B cell (primary cell): ENCODE data around the gene CSNK1G3. TPM values are rescaled to one million over a fixed set of nuclear protein-coding genes. Genes with fewer than 3 reads are reported as not detected.

Experiments
- ATAC-seq: fragments of 200-7000 bp; cut with Tn5 transposase; one replicate; pipeline ENCODE4 v1.10.0; 2021; ENCODE audit warnings: low read depth, mild to moderate bottlenecking, moderate number of reproducible peaks, moderate library complexity
- CTCF ChIA-PET: fragments of 350-600 bp; sonication (Branson Sonifier 250); formaldehyde crosslinking; loops from one replicate; lab custom pipeline; 2021; ENCODE audit warnings: antibody characterized with exemption, inconsistent platforms; lab: Charles Lee
- POLR2A ChIA-PET: fragments of 350-600 bp; sonication (Branson Sonifier 250); formaldehyde crosslinking; loops from one replicate; lab custom pipeline; 2021; ENCODE audit warnings: antibody characterized with exemption; lab: Charles Lee
- DNase-seq: peaks from one replicate; pipeline ENCODE4 v3.0.0; 2013
- H2AFZ ChIP-seq: 2 replicates; pipeline ENCODE4 v1.6.1; 2012; ENCODE audit warnings: mild to moderate bottlenecking, low read depth, low read length; ENCODE audit not compliant: insufficient read depth, poor library complexity, severe bottlenecking
- H3K27ac ChIP-seq, 2 donors: 1 replicate in 1 of 2; 2 replicates in 1 of 2; pipeline ENCODE4 v1.5.1; 2012 to 2013; ENCODE audit warnings: low read length in 2 of 2, mild to moderate bottlenecking in 2 of 2, moderate library complexity in 1 of 2
- H3K27me3 ChIP-seq, 4 experiments: fragments of 200-600 bp in 1 of 4; sonication (generic) in 1 of 4; replicated peaks in 1 of 4; 1 replicate in 2 of 4; 2 replicates in 2 of 4; pipeline versions ENCODE4 v1.6.1 to v1.7.0; 2013 to 2016; ENCODE audit warnings: low read length in 3 of 4, mild to moderate bottlenecking in 2 of 4, mixed read lengths in 1 of 4, moderate library complexity in 1 of 4; ENCODE audit not compliant: insufficient read depth in 4 of 4, control insufficient read depth in 3 of 4; ENCODE audit errors: control extremely low read depth in 1 of 4
- H3K36me3 ChIP-seq, 2 experiments: replicated peaks in 1 of 2; 1 replicate in 1 of 2; 2 replicates in 1 of 2; pipeline versions ENCODE4 v1.6.1 to v1.7.1; 2013; ENCODE audit warnings: low read length in 1 of 2; ENCODE audit not compliant: insufficient read depth in 2 of 2, control insufficient read depth in 1 of 2; ENCODE audit errors: control extremely low read depth in 1 of 2, extremely low read depth in 1 of 2
- H3K4me1 ChIP-seq, 2 donors: fragments of 200-600 bp in 1 of 2; sonication (generic) in 1 of 2; 1 replicate in 1 of 2; 2 replicates in 1 of 2; pipeline versions ENCODE4 v1.5.1 to v1.6.1; 2013 to 2017; ENCODE audit warnings: low read length in 2 of 2; ENCODE audit not compliant: control insufficient read depth in 2 of 2, insufficient read depth in 2 of 2
- H3K4me2 ChIP-seq: replicated peaks from 2 replicates; pipeline ENCODE3; 2012; ENCODE audit warnings: mild to moderate bottlenecking, low read depth, low read length; ENCODE audit not compliant: poor library complexity, severe bottlenecking
- H3K4me3 ChIP-seq, 5 experiments: fragments of 200-600 bp in 1 of 5; sonication (generic) in 1 of 5; 1 replicate in 3 of 5; 2 replicates in 2 of 5; pipeline versions ENCODE4 v1.5.1 to v1.7.0; 2011 to 2016; ENCODE audit warnings: low read length in 4 of 5, mild to moderate bottlenecking in 4 of 5, low read depth in 2 of 5, control low read depth in 1 of 5, moderate library complexity in 1 of 5; ENCODE audit not compliant: insufficient read depth in 1 of 5; ENCODE audit errors: control extremely low read depth in 1 of 5, extremely low read depth in 1 of 5
- H3K79me2 ChIP-seq: fragments of 200-600 bp; sonication (generic); one replicate; pipeline ENCODE4 v1.6.0; 2016; ENCODE audit warnings: low read length; ENCODE audit not compliant: control insufficient read depth, insufficient read depth
- H3K9ac ChIP-seq: fragments of 200-600 bp; sonication (generic); 2 replicates; pipeline ENCODE4 v1.6.1; 2017; ENCODE audit warnings: mild to moderate bottlenecking, low read length, moderate library complexity
- H3K9me3 ChIP-seq, 3 donors: one replicate each; pipeline versions ENCODE4 v1.6.1 to v1.7.1; 2013; ENCODE audit warnings: low read length in 2 of 3; ENCODE audit not compliant: control insufficient read depth in 2 of 3, insufficient read depth in 1 of 3; ENCODE audit errors: control extremely low read depth in 1 of 3
- H4K20me1 ChIP-seq: 2 replicates; pipeline ENCODE4 v1.6.0; 2012; ENCODE audit warnings: mild to moderate bottlenecking, low read length; ENCODE audit not compliant: insufficient read depth, control insufficient read depth, poor library complexity, severe bottlenecking
- H3K27ac Mint-ChIP-seq: one replicate; pipeline ENCODE4 v1.8.0; 2021; ENCODE audit warnings: mixed read lengths
- H3K27me3 Mint-ChIP-seq: one replicate; pipeline ENCODE4 v1.8.0; 2021; ENCODE audit warnings: mixed read lengths
- H3K4me1 Mint-ChIP-seq: one replicate; pipeline ENCODE4 v1.8.0; 2021; ENCODE audit warnings: mixed read lengths
- H3K4me3 Mint-ChIP-seq: one replicate; pipeline ENCODE4 v1.8.0; 2021; ENCODE audit warnings: mixed read lengths
- H3K9me3 Mint-ChIP-seq: one replicate; pipeline ENCODE4 v1.8.0; 2022; ENCODE audit warnings: mixed read lengths; ENCODE audit not compliant: insufficient read depth
- EZH2 ChIP-seq: IDR thresholded peaks from 2 replicates; pipeline ENCODE4 v1.6.1; 2012; ENCODE audit warnings: borderline replicate concordance, low read depth, mild to moderate bottlenecking, moderate library complexity, low read length; ENCODE audit not compliant: insufficient read depth, poor library complexity, severe bottlenecking
- WGBS: methylation state at CpG from one replicate; pipeline ENCODE4 v1.1.5; 2013; ENCODE audit warnings: missing lambda C conversion rate; ENCODE audit not compliant: insufficient coverage; 5-methylcytosine and 5-hydroxymethylcytosine counted together
- intact Hi-C: fragments of 100-400 bp; cut with micrococcal nuclease; formaldehyde crosslinking; loops from one replicate; pipeline ENCODE4 v1.10.0; 2022
- polyA plus RNA-seq: library from polyadenylated mRNA; depleted of rRNA; stranded (reverse); fragments of >200 nt; gene quantifications from 2 replicates; pipeline ENCODE4 v1.2.3, GENCODE V29; 2012
- total RNA-seq, 2 donors: library from RNA; stranded (reverse); fragments of 120-200 nt in 1 of 2; gene quantifications; 1 replicate in 1 of 2; 2 replicates in 1 of 2; pipeline versions ENCODE4 v1.2.3 to v1.2.4, GENCODE V29; 2013 to 2022
- TF ChIP-seq, protein P1 (sequence below): fragments of 200-600 bp; IDR thresholded peaks from one replicate; pipeline ENCODE4 v1.8.0; 2022; ENCODE audit warnings: antibody characterized with exemption, mild to moderate bottlenecking

The CSNK1G3 gene
- total and polyA plus RNA-seq, 2 donors (not counting 1 experiment from before 2014, with no cell fraction given) = 20.8 to 140 TPM

DNA sequence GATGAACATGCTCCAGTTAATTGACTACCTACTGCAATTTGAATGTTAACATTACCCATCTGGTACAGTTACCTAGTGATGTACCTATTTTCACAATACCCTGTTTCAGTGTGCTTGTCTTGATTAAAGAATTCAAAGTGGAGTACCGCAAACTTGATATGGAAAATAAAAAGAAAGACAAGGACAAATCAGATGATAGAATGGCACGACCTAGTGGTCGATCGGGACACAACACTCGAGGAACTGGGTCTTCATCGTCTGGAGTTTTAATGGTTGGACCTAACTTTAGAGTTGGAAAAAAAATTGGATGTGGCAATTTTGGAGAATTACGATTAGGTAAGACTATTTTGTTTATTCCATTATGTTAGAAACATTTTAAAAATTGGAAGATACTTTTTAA is 33.5 kb downstream of the CSNK1G3 start:
- H3K4me1 ChIP-seq = peaks cover 43 to 66% of the 10 kb centered on the region in 2 donors
- Mint-ChIP-seq H3K27ac (no peak overlapping the region), H3K27me3 (no peaks in the 10 kb centered on the region), H3K4me3 (no peak overlapping the region), H3K4me1 (peaks cover 75% of the 10 kb centered on the region), H3K9me3 (no peaks in the 10 kb centered on the region)
- ChIA-PET CTCF (interaction anchor here (0.6 to 1.8 kb wide), 5 partner anchors 9 to 150 kb away, joined by 3 to 5 read pairs (median 3); partner anchors contain the start of gene CEP120), POLR2A (no interaction called here)
- H3K9me3 ChIP-seq = no peaks in the 10 kb centered on the region
- H3K79me2 ChIP-seq = peaks cover 94% of the 10 kb centered on the region
- H4K20me1 ChIP-seq = peaks cover 4% of the 10 kb centered on the region
- H2AFZ ChIP-seq = no peak overlapping the region
- no peak overlapping the region for H3K27ac ChIP-seq
- no peaks in the 10 kb centered on the region for H3K27me3 ChIP-seq
- 97% methylated on average over 5 of the region's 7 CpGs for WGBS
- TF ChIP-seq, protein P1, sequence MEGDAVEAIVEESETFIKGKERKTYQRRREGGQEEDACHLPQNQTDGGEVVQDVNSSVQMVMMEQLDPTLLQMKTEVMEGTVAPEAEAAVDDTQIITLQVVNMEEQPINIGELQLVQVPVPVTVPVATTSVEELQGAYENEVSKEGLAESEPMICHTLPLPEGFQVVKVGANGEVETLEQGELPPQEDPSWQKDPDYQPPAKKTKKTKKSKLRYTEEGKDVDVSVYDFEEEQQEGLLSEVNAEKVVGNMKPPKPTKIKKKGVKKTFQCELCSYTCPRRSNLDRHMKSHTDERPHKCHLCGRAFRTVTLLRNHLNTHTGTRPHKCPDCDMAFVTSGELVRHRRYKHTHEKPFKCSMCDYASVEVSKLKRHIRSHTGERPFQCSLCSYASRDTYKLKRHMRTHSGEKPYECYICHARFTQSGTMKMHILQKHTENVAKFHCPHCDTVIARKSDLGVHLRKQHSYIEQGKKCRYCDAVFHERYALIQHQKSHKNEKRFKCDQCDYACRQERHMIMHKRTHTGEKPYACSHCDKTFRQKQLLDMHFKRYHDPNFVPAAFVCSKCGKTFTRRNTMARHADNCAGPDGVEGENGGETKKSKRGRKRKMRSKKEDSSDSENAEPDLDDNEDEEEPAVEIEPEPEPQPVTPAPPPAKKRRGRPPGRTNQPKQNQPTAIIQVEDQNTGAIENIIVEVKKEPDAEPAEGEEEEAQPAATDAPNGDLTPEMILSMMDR = peak; percentile 52
- no peak for TF ChIP-seq EZH2
- H3K4me2 ChIP-seq = no peak overlapping the region
- no peak overlapping the region for H3K4me3 ChIP-seq
- ATAC-seq (no peak), DNase-seq (peak; percentile 43)
- intact Hi-C loops = loop anchor here (2.0 to 5.0 kb wide), 2 partner anchors 13 to 42 kb away; no protein-coding TSS in a partner anchor
- H3K9ac ChIP-seq = no peak overlapping the region
- H3K36me3 ChIP-seq = peaks cover 2% of the 10 kb centered on the region in 2 experiments

GRCh38 chr5:123546657-123547056 is 34.7 kb downstream of the CSNK1G3 start:
- peak overlapping the region; percentile 27 for H3K4me2 ChIP-seq
- H3K36me3 ChIP-seq = peaks cover 2% of the 10 kb centered on the region in 2 experiments
- no peaks in the 10 kb centered on the region for H3K9me3 ChIP-seq
- H3K9ac ChIP-seq = no peak overlapping the region
- intact Hi-C loops = loop anchor here (5.0 kb wide), 1 partner anchor 41 kb away; no protein-coding TSS in a partner anchor
- no CpG with 5 or more reads among the region's 1 CpG for WGBS
- H3K4me1 ChIP-seq = peaks cover 44 to 71% of the 10 kb centered on the region in 2 donors
- no peak for ATAC-seq
- ChIA-PET POLR2A (interaction anchor here (0.9 kb wide), 1 partner anchor 123 kb away, joined by 3 read pairs; the partner anchor contains the start of gene CEP120), CTCF (interaction anchor here (1.0 to 1.8 kb wide), 3 partner anchors 35 to 127 kb away, joined by 3 read pairs; partner anchors contain the start of gene CSNK1G3)
- Mint-ChIP-seq H3K27me3 (no peaks in the 10 kb centered on the region), H3K9me3 (no peaks in the 10 kb centered on the region), H3K4me1 (peaks cover 75% of the 10 kb centered on the region), H3K27ac (no peak overlapping the region), H3K4me3 (no peak overlapping the region)
- H2AFZ ChIP-seq = no peak overlapping the region
- H4K20me1 ChIP-seq = no peaks in the 10 kb centered on the region
- H3K27ac ChIP-seq = peak overlapping the region in 1 of 2 donors; percentile 59
- DNase-seq = no peak
- no peak overlapping the region for H3K4me3 ChIP-seq
- TF ChIP-seq EZH2 = no peak
- TF ChIP-seq, protein P1 = no peak
- H3K27me3 ChIP-seq = no peaks in the 10 kb centered on the region
- H3K79me2 ChIP-seq = peaks cover 94% of the 10 kb centered on the region
